C1 segment of cervical spinal cord (tissue), 14 donors: Measurements from ENCODE around the gene CPN1.
"Not testable (repeated sequence)": the region's sequence is repeated elsewhere in the genome, so short reads cannot be mapped to it uniquely, and the experiment has no call there.

ENCODE experiments used
- DNase-seq, 14 donors: peaks; one replicate each; lab custom pipeline; 2025; lab: John Stamatoyannopoulos, UW

CPN1 gene

GRCh38 chr10:100081075-100082001 lies at the start of gene CPN1:
Gene CPN1, minus strand, starts transcription at chr10:100081869. Its CDS starts 244 bp downstream, at chr10:100081625.
- DNase-seq = no peak

GRCh38 chr10:100130831-100131230 lies 49.2 kb upstream of the CPN1 start:
- no peak for DNase-seq

- no peak for DNase-seq
These were observed 47.8 kb upstream of the CPN1 start for GRCh38 chr10:100129424-100129823.

- DNase-seq = no peak
These were observed 47.3 kb upstream of the CPN1 start for GRCh38 chr10:100128951-100129350.

- not testable (repeated sequence) for DNase-seq
These were observed 43.7 kb upstream of the CPN1 start for GRCh38 chr10:100125335-100125734.

GRCh38 chr10:100124097-100124496 lies 42.4 kb upstream of the CPN1 start:
- DNase-seq = no peak

GRCh38 chr10:100122780-100123179 lies 41.1 kb upstream of the CPN1 start:
- DNase-seq = no peak

GRCh38 chr10:100120550-100120949 lies 38.9 kb upstream of the CPN1 start:
- DNase-seq = no peak

- no peak for DNase-seq
These were observed 38.1 kb upstream of the CPN1 start for GRCh38 chr10:100119726-100120125.

- DNase-seq = no peak
These were observed 33.5 kb upstream of the CPN1 start for GRCh38 chr10:100114976-100115770.

- DNase-seq = no peak
These were observed 32.8 kb upstream of the CPN1 start for GRCh38 chr10:100114460-100114859.

GRCh38 chr10:100109670-100110069 lies 28.0 kb upstream of the CPN1 start:
- no peak for DNase-seq

- DNase-seq = no peak
These were observed 25.2 kb upstream of the CPN1 start for GRCh38 chr10:100106865-100107264.

- no peak for DNase-seq
These were observed 22.6 kb upstream of the CPN1 start for GRCh38 chr10:100104300-100104699.

- DNase-seq = no peak
These were observed 21.9 kb upstream of the CPN1 start for GRCh38 chr10:100103581-100103980.

- no peak for DNase-seq
These were observed 19.8 kb upstream of the CPN1 start for GRCh38 chr10:100101192-100102076.

GRCh38 chr10:100100651-100101184 lies 19.0 kb upstream of the CPN1 start:
- no peak for DNase-seq

- no peak for DNase-seq
These were observed 7.6 kb upstream of the CPN1 start for GRCh38 chr10:100089241-100089640.

GRCh38 chr10:100086708-100087107 lies 5.0 kb upstream of the CPN1 start:
- DNase-seq = not testable (repeated sequence)

GRCh38 chr10:100085596-100085995 lies 3.9 kb upstream of the CPN1 start:
- DNase-seq = no peak

GRCh38 chr10:100083623-100084022 lies 2.0 kb upstream of the CPN1 start:
- no peak for DNase-seq
